Astrocyte (in vitro differentiated cells and primary cell): ENCODE measurements around the gene PSEN2. TPM values are rescaled to one million over a fixed set of nuclear protein-coding genes. Genes with fewer than 3 reads are reported as not detected.

Source experiments
- DNase-seq: peaks from one replicate; pipeline ENCODE4 v3.0.0-alpha.2; 2010; ENCODE audit warnings: low read depth
- FAIRE-seq: peaks from 2 replicates; lab custom pipeline; 2011; peaks lifted over from hg19 to GRCh38; lab: Jason Lieb, UNC
- H2AFZ ChIP-seq: 2 replicates; pipeline ENCODE4 v1.6.0; 2012; ENCODE audit warnings: low read depth, low read length, inconsistent platforms
- H3K27ac ChIP-seq: 2 replicates; pipeline ENCODE4 v1.5.1; 2011; ENCODE audit warnings: low read depth, low read length, inconsistent platforms
- H3K27me3 ChIP-seq: 2 replicates; pipeline ENCODE4 v1.6.0; 2011; ENCODE audit warnings: low read length, inconsistent platforms; ENCODE audit not compliant: insufficient read depth
- H3K36me3 ChIP-seq: 2 replicates; pipeline ENCODE4 v1.5.1; 2011; ENCODE audit warnings: low read length, inconsistent platforms; ENCODE audit not compliant: insufficient read depth
- H3K4me1 ChIP-seq: 2 replicates; pipeline ENCODE4 v1.5.1; 2011; ENCODE audit warnings: low read length, inconsistent platforms; ENCODE audit not compliant: insufficient read depth
- H3K4me2 ChIP-seq: 2 replicates; pipeline ENCODE4 v1.6.0; 2012; ENCODE audit warnings: low read length, inconsistent platforms
- H3K4me3 ChIP-seq: 2 replicates; pipeline ENCODE4 v1.5.1; 2011; ENCODE audit warnings: low read depth, mild to moderate bottlenecking, low read length, inconsistent platforms; ENCODE audit not compliant: insufficient read depth
- H3K79me2 ChIP-seq: 2 replicates; pipeline ENCODE4 v1.6.0; 2012; ENCODE audit warnings: mild to moderate bottlenecking, low read length, inconsistent platforms; ENCODE audit not compliant: insufficient read depth
- H3K9ac ChIP-seq: 2 replicates; pipeline ENCODE4 v1.6.0; 2012; ENCODE audit warnings: mild to moderate bottlenecking, low read length, inconsistent platforms
- H3K9me3 ChIP-seq: 2 replicates; pipeline ENCODE4 v1.5.1; 2012; ENCODE audit warnings: low read depth, mild to moderate bottlenecking, low read length, inconsistent platforms; ENCODE audit not compliant: insufficient read depth
- H4K20me1 ChIP-seq: 2 replicates; pipeline ENCODE4 v1.6.0; 2012; ENCODE audit warnings: low read length, inconsistent platforms; ENCODE audit not compliant: insufficient read depth
- H3K27ac Mint-ChIP-seq: one replicate; pipeline ENCODE4 v1.8.0; 2021; ENCODE audit warnings: mild to moderate bottlenecking, mixed read lengths; ENCODE audit not compliant: unreplicated experiment
- H3K27me3 Mint-ChIP-seq: one replicate; pipeline ENCODE4 v1.8.0; 2021; ENCODE audit warnings: low read depth, mixed read lengths; ENCODE audit not compliant: unreplicated experiment
- H3K36me3 Mint-ChIP-seq: one replicate; pipeline ENCODE4 v1.8.0; 2021; ENCODE audit warnings: low read depth, mixed read lengths; ENCODE audit not compliant: unreplicated experiment
- H3K4me1 Mint-ChIP-seq: one replicate; pipeline ENCODE4 v1.8.0; 2021; ENCODE audit warnings: low read depth, mixed read lengths; ENCODE audit not compliant: unreplicated experiment
- H3K4me3 Mint-ChIP-seq: one replicate; pipeline ENCODE4 v1.8.0; 2021; ENCODE audit warnings: mild to moderate bottlenecking, moderate library complexity, mixed read lengths; ENCODE audit not compliant: unreplicated experiment
- H3K9me3 Mint-ChIP-seq: one replicate; pipeline ENCODE4 v1.8.0; 2021; ENCODE audit warnings: mild to moderate bottlenecking, mixed read lengths; ENCODE audit not compliant: unreplicated experiment
- CTCF ChIP-seq: IDR thresholded peaks from 2 replicates; pipeline ENCODE4 v1.5.1; 2011; ENCODE audit warnings: low read depth, mild to moderate bottlenecking, inconsistent platforms, low read length, moderate library complexity; ENCODE audit not compliant: insufficient read depth
- EZH2 ChIP-seq: IDR thresholded peaks from 2 replicates; pipeline ENCODE4 v1.6.1; 2012; ENCODE audit warnings: mild to moderate bottlenecking, low read length, inconsistent platforms; ENCODE audit not compliant: insufficient read depth
- total RNA-seq: library from RNA; stranded (reverse); gene quantifications from 2 replicates; pipeline ENCODE4 v1.2.1, GENCODE V29; 2021

The PSEN2 gene
- total RNA-seq, 1 donor from 2014 or later: 12.4 TPM

GRCh38 chr1:226908913-226909312 is 38.5 kb downstream of the PSEN2 start:
- Histone ChIP-seq H4K20me1 (no peaks in the 10 kb centered on the region), H3K9ac (no peak overlapping the region), H2AFZ (no peak overlapping the region), H3K79me2 (no peaks in the 10 kb centered on the region), H3K36me3 (no peaks in the 10 kb centered on the region), H3K27me3 (no peaks in the 10 kb centered on the region), H3K4me1 (no peaks in the 10 kb centered on the region), H3K27ac (no peak overlapping the region), H3K9me3 (no peaks in the 10 kb centered on the region), H3K4me3 (no peak overlapping the region), H3K4me2 (no peak overlapping the region)
- FAIRE-seq (no peak), DNase-seq (no peak)
- TF ChIP-seq CTCF: no peak
- no peak for TF ChIP-seq EZH2
- H3K27ac Mint-ChIP-seq: no peak overlapping the region
- no peaks in the 10 kb centered on the region for H3K9me3 Mint-ChIP-seq
- peaks cover 2% of the 10 kb centered on the region for H3K4me1 Mint-ChIP-seq
- H3K4me3 Mint-ChIP-seq: no peak overlapping the region
- no peaks in the 10 kb centered on the region for H3K27me3 Mint-ChIP-seq
- H3K36me3 Mint-ChIP-seq: peaks cover 7% of the 10 kb centered on the region

DNA sequence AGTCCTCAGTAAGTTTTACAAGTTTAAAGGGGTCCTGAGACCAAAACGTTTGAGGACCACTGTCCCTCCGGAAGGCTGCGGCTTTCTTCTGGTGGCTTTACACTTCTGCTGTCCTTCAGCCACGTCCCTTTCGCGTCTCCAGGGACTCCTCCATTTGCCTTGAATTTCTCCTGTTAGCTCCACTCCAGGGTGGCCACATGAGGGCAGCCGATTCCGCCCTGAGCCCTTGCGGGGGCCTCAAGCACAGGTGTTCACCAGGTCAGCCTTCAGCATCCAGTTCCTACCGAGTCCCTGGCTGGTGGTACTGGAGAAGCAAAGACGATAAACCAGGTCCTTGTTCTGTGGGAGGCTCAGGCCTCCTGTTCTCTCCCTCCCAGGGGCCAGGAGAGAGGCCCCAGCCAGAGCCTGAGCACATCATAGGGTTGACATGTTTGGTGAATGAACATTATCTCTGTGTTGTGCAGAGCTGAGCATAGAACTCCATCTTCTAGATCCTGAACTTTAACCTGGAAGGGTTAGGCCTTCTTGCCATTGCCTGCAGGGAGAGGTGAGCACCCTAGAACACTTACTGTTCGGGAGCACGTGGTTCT is 42.3 kb downstream of the PSEN2 start:
- no peak overlapping the region for H3K9ac ChIP-seq
- H3K79me2 ChIP-seq: no peaks in the 10 kb centered on the region
- no peaks in the 10 kb centered on the region for H4K20me1 ChIP-seq
- DNase-seq: no peak
- FAIRE-seq: no peak
- no peaks in the 10 kb centered on the region for H3K4me1 ChIP-seq
- H3K4me3 ChIP-seq: no peak overlapping the region
- H3K27ac ChIP-seq: no peak overlapping the region
- H3K27me3 Mint-ChIP-seq: no peaks in the 10 kb centered on the region
- no peaks in the 10 kb centered on the region for H3K9me3 Mint-ChIP-seq
- peak overlapping the region; percentile 62 for H2AFZ ChIP-seq
- H3K36me3 ChIP-seq: no peaks in the 10 kb centered on the region
- H3K4me2 ChIP-seq: no peak overlapping the region
- no peaks in the 10 kb centered on the region for H3K4me1 Mint-ChIP-seq
- H3K9me3 ChIP-seq: no peaks in the 10 kb centered on the region
- TF ChIP-seq CTCF (peak; percentile 28), EZH2 (no peak)
- no peak overlapping the region for H3K4me3 Mint-ChIP-seq
- H3K27ac Mint-ChIP-seq: no peak overlapping the region
- H3K27me3 ChIP-seq: no peaks in the 10 kb centered on the region
- peaks cover 3% of the 10 kb centered on the region for H3K36me3 Mint-ChIP-seq

DNA sequence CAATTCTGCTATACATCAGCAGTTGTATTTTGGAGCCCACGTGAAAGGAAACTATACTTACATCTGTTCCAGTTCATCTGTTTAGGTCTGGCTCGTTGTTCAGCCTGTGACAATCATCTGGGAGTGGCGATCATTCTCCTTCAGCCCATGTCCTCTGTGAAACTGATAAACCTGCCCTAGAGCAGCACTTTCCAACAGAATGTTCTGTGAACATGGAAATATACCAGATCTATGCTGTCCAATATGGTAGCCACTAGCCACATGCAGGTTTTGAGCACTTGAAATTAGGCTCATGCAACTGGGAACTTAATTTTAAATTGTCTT is 45.2 kb downstream of the PSEN2 start:
- H3K36me3 Mint-ChIP-seq: peaks cover 3% of the 10 kb centered on the region
- no peak overlapping the region for H3K4me3 Mint-ChIP-seq
- no peaks in the 10 kb centered on the region for H3K27me3 Mint-ChIP-seq
- Histone ChIP-seq H3K79me2 (no peaks in the 10 kb centered on the region), H3K4me2 (no peak overlapping the region), H3K27ac (no peak overlapping the region), H3K4me1 (no peaks in the 10 kb centered on the region), H3K9ac (no peak overlapping the region), H3K4me3 (no peak overlapping the region), H2AFZ (no peak overlapping the region), H3K36me3 (no peaks in the 10 kb centered on the region), H3K27me3 (no peaks in the 10 kb centered on the region), H3K9me3 (no peaks in the 10 kb centered on the region), H4K20me1 (no peaks in the 10 kb centered on the region)
- FAIRE-seq: no peak
- no peaks in the 10 kb centered on the region for H3K4me1 Mint-ChIP-seq
- H3K9me3 Mint-ChIP-seq: no peaks in the 10 kb centered on the region
- no peak overlapping the region for H3K27ac Mint-ChIP-seq
- TF ChIP-seq CTCF (no peak), EZH2 (no peak)
- DNase-seq: no peak
